Measurements from ENCODE around the gene MED13L.
A peak's percentile ranks its signal among the peaks of the same experiment; 100 is the strongest.
"Not testable (repeated sequence)": the region's sequence is repeated elsewhere in the genome, so short reads cannot be mapped to it uniquely, and the experiment has no call there.

MED13L gene

DNA sequence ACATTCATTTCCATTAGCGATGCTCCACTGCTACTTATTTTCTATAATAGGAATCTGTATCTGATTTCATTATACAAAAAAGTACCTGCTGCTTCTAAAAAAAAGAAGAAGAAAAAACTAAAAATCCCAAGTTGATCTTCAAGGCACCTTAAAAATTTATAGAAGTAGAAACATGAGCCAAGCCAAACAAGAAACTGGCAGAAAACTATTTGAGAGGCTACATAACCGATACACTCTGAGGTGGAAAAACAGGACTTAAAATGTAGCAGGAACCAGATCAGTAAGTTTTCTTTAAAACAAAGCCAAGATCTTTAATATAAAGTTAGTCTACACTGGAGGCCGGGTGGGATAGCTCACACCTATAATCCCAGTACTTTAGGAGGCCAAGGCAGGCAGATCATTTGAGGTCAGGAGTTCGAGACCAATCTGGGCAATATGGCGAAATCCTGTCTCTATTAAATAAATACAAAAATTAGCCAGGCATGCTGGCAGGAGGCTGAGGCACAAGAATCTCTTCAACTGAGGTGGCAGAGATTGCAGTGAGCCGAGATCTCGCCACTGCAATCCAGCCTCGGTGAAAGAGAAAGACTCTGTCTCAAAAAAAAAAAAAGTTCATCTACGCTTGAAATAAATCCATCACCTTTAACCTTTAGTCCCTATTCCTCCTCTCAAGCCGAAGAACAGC is 278.6 kb downstream of the MED13L start:
- no peak for DNase-seq

GRCh38 chr12:115998119-115998633 is 279.3 kb downstream of the MED13L start:
- DNase-seq: peak; percentile 67

DNA sequence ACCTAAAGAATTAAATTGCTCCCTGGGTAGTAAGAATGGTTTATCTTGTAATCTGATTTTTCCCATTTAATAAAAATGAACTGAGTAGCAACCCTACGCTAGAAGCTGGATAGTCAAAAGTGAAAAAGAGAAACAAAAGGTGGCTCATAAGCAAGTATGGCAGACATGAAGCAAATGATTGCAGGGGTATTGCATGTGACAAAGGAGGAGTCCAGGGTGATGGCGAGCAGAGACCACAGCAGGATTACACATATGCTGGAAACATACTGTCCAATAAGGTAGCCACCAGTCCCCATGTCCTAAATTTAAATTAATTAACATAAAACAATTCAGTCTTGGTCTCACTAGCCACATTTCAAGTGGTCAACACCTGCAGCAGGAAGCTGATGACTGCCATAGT is 283.8 kb downstream of the MED13L start:
- no peak for DNase-seq

DNA sequence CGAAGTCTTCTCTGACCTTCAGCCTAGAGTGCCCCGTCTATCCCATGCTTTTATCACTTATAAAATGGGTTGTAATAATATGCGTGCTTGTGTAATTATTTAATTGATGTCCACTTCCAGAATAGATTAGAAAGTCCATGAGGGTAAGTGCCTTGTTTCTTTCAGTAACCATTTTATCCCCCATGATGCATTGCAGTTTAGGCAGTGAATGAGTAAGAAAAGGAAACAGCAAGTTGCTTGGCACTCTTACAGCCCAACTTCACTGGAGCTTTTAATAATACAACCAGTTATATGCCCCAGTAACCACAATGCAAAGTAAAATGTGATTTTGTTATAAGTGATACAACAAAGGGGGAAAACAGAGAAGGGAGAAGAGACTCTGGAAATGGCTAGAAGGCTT is 287.3 kb downstream of the MED13L start:
- DNase-seq: no peak

DNA sequence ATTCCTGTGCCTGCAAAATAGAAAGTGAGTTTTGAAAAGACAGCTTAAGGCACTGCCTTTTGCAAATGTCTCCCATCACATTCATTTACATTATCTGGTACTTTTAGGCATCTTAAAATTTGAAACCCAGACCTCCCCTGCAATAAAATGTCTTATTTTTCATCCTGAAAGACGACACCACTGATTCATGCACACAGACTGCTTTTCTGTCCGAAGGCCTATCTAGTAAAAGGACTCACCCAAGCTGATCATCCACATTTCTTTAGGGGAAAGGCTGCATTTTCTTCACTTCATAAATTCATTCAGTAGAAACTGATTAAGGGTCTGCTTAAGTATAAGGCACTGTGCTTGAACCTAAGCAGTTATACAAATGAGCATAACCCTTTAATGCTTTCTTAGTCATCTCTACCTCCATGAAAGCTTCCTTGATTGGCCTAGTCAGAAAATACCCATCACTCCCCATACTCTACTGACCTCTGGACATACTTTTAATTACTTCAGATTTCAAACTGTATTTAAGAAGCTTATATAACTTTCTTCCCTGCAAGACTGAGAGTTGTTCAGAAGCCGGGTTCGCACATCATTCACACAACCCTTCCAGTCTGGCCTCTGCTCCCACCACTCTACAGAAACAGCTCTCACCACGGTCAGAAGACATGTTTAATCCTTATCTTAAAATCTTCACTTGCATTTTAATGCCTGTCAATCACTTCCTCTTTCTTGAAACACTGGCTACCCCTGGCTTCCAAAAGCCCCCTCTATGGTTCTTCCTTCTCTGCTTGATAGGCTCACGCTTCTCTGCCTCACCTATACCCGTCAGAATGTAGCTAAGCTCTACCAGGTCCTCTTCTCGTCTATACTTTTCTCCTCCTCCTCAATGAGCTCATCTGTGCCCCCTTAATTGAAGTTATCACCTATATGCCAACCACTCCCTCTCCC is 288.6 kb downstream of the MED13L start:
- no peak for DNase-seq

- no peak for DNase-seq
These were observed 289.3 kb downstream of the MED13L start for GRCh38 chr12:115988212-115988611.

GRCh38 chr12:115984616-115985015 is 292.9 kb downstream of the MED13L start:
- no peak for DNase-seq

DNA sequence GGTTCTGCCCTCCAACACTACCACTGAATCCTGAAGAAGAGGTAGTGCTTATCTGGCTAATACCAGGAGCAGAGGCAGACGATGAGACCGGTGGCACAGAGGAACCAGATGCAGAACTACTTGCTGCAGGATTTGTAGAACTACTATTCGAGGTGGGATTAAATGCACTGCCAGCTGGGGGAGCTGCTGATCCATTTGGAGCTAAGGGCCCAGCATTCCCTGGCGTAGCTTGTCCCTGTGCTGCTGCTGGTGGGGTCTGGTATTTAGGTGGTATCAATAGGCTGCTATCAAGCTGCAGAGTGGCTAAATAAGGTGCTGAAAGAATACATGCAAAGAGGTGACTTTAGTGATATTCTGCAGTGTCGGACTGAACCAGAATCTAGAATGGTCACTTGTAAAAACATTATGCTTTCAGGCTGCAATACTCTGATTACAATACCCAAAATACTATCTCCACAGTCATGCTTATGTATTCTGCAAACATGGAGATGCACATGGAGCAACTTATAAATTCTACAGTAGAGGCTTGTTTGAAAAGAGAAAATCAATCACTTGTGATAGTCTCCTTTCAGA is 294.2 kb downstream of the MED13L start:
- DNase-seq: peak; percentile 41

DNA sequence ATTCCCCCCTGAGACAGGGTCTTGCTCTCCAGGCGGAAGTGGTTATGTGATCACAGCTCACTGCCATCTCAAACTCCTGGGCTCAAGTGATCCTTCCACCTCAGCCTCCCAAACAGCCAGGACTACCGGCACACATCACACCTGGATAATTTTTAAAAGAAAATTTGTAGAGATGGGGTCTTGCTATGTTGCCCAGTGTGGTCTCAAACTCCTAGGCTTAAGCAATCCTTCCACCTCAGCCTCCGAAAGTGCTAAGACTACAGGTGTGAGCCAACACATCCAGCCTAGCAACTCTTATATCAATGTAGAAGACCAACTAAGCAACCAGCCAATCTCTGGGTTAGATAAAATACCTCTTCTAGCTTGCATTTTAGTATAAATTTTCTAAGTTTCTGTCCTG is 297.2 kb downstream of the MED13L start:
- no peak for DNase-seq

GRCh38 chr12:115979851-115980250 is 297.6 kb downstream of the MED13L start:
- DNase-seq: no peak

DNA sequence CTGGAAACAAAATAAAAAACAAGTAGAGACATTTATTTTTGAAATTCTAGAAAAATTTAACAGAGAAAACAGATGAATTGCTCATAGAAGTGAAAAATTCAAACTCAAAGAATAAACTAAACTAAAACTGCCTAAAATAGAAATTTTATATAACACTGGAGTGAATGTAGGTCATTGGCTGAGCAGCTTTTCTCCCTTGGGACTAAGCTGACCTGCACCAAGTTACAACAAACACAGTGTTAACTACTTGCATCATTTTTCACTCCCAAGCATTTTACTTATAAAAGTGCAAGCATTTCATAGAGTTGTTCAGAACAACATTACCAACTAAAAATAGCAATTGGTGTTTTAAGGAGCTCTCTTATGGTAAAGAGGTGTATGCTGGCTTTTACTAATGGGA is 298.1 kb downstream of the MED13L start:
- DNase-seq: no peak

- not testable (repeated sequence) for DNase-seq
These were observed 300.7 kb downstream of the MED13L start for GRCh38 chr12:115976829-115977228.

GRCh38 chr12:115975411-115975810 is 302.1 kb downstream of the MED13L start:
- DNase-seq: no peak

DNA sequence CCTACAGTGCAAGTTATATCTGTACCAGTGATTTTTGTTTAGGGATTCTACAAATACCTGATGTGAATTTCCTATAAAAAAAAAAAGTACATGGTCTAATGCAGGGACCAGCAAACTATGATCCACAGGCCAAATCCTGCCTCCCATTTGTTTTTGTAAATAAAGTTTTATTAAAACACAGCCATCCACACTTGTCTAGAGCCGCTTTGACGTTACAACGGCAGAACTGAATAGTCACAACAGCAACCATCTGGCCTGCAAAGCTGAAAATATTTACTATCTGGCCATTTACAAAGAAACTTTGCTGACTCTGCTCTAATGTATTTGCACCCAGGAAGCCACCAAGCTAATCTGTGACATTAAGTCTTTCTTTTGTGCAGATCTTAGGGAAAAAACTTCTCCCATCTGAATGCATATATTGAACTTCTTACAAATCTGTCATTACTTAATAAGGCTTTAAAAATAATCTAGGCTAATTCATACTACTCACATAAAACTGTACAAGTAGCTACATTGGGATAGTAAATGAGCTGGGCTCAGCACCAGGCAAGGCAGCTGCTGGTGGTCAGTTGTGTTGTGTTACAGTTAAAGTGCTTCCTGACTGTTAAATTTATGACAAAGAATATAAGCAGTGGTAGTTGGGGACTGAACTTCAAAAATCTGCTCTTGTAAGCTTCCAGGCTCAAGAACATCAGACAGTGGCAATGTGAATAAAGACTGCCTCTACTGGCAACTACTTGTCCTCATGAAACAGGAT is 303.3 kb downstream of the MED13L start:
- DNase-seq: no peak

DNA sequence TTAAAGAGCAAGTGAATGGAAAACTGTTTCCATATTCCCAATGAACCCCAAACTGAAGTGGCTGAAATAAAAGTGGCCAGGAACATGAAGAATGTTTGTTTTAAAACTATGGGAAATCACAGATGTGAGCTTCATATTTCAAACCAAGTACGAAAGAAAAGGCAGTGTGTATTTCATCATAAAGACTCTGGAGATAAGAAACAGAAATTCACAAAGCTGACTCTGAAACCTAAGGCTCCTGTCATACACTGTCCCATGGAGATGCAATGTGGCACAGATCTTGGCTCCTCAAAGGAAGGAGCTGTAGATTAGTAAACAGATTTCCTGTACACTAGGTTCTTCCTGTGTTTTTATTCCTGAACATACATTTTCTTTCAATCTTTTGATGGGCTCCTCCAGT is 304.4 kb downstream of the MED13L start:
- DNase-seq: no peak

GRCh38 chr12:115972241-115972640 is 305.3 kb downstream of the MED13L start:
- DNase-seq: no peak

- no peak for DNase-seq
These were observed 309.3 kb downstream of the MED13L start for GRCh38 chr12:115968211-115968610.

- DNase-seq: no peak
These were observed 311.1 kb downstream of the MED13L start for GRCh38 chr12:115966376-115966775.

DNA sequence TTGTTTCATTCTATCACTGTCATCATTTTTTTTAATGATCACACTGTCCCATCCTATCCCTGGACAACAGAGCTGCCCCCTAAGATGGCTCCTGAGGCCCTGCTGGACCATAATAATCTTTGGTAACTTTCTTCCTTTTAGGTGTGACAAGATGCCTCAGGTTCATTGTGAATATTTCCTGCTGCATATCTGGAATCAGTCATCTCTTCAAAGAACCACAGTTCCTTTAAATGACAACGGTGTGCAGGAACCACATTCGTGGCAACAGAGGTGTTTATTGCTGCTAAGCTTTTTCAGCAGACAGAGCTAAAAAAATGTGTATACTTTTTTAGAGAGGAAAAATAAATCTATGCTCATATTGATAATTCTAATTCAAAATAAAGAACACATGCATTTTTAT is 312.9 kb downstream of the MED13L start:
- DNase-seq: no peak

DNA sequence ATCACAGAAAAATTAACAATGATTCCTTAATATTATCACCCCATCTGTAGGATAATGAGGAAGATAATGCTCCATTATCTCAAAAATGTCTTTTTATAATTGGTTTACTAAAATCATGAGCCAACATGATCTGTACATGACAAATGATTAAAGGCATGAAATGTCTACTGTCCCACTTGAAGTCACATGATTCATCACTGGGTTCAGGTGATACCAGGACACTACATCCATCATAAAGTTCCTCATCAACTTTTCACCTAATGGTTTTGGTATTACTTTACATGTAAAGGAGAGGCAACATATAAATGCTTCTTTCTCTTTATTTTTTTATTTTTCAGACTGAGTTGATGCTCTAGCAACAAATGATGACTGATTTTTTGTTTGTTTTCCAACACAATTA is 313.3 kb downstream of the MED13L start:
- no peak for DNase-seq

DNA sequence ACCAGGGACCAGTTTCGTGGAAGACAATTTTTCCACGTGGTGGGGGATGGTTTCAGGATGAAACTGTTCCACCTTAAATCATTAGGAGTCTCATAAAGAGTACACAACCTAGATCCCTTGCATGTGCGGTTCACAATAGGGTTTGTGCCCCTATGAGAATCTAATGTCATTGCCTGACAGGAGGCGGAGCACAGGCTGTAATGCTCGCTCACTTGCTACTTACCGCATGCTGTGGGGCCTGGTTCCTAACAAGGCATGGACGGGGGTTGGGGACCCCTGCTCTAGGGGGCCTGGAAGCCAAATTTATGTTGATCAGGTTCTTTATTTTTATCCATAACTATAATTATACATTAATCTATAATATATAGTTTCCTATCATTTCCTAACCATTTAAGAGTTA is 315.3 kb downstream of the MED13L start:
- no peak for DNase-seq

- DNase-seq: no peak
These were observed 316.4 kb downstream of the MED13L start for GRCh38 chr12:115960868-115961802.
